Measurements from ENCODE around the gene HIPK2.

HIPK2 gene

GRCh38 chr7:139698844-139699243 is 79.0 kb downstream of the HIPK2 start:
- Histone ChIP-seq H3K9ac (ENCODE audit: insufficient read length) (no peak overlapping the region), H3K9me3 (ENCODE audit: low read depth, low read length) (no peaks in the 10 kb centered on the region), H3K27ac (no peak overlapping the region), H3K36me3 (ENCODE audit: insufficient read depth, low read length) (no peaks in the 10 kb centered on the region), H3K4me3 (no peak overlapping the region)
- no peak for DNase-seq (ENCODE audit: low read depth, low spot score)
- no peak for TF ChIP-seq FOXP2 (optimal IDR thresholded peaks at IDR 0.05; ENCODE audit: control extremely low read depth, extremely low read length, insufficient read depth)
- TF ChIP-seq POLR2AphosphoS5 (IDR thresholded peaks at IDR 0.05; ENCODE audit: borderline replicate concordance, low read depth, low read length) = no peak
- TF ChIP-seq EZH2 (IDR thresholded peaks at IDR 0.05) = no peak

- Histone ChIP-seq H3K9me3 (ENCODE audit: low read depth, low read length) (no peaks in the 10 kb centered on the region), H3K36me3 (ENCODE audit: insufficient read depth, low read length) (no peaks in the 10 kb centered on the region), H3K9ac (ENCODE audit: insufficient read length) (no peak overlapping the region), H3K4me3 (no peak overlapping the region), H3K27ac (no peak overlapping the region)
- no peak for DNase-seq (ENCODE audit: low read depth, low spot score)
- no peak for TF ChIP-seq FOXP2 (optimal IDR thresholded peaks at IDR 0.05; ENCODE audit: control extremely low read depth, extremely low read length, insufficient read depth)
- TF ChIP-seq EZH2 (IDR thresholded peaks at IDR 0.05) = no peak
- no peak for TF ChIP-seq POLR2AphosphoS5 (IDR thresholded peaks at IDR 0.05; ENCODE audit: borderline replicate concordance, low read depth, low read length)
These were observed 79.5 kb downstream of the HIPK2 start for GRCh38 chr7:139698278-139698677.

DNA sequence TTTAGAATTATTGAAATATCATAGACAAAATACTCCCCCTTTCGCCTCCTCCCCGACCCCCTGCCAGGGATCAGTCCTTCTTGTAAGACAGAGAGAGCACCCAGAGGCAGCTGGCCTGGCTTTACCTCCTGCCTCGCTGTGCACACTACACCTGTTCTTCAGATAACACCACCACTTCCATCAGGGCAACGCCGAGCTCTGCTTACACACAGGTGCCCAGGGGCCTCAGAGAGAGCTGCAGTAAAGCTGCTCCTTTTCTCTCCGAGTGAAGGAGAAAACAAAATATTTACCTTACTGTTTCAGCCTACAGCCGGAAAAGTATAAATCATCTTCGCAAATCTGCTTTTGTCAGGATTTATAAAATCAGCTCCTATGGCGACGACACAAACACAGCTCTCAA is 80.7 kb downstream of the HIPK2 start:
- H3K9me3 ChIP-seq (ENCODE audit: low read depth, low read length) = no peaks in the 10 kb centered on the region
- H3K27ac ChIP-seq = no peak overlapping the region
- H3K36me3 ChIP-seq (ENCODE audit: insufficient read depth, low read length) = no peaks in the 10 kb centered on the region
- no peak overlapping the region for H3K9ac ChIP-seq (ENCODE audit: insufficient read length)
- TF ChIP-seq POLR2AphosphoS5 (IDR thresholded peaks at IDR 0.05; ENCODE audit: borderline replicate concordance, low read depth, low read length) (no peak), FOXP2 (optimal IDR thresholded peaks at IDR 0.05; ENCODE audit: control extremely low read depth, extremely low read length, insufficient read depth) (no peak), EZH2 (IDR thresholded peaks at IDR 0.05) (no peak)
- DNase-seq (ENCODE audit: low read depth, low spot score) = no peak
- no peak overlapping the region for H3K4me3 ChIP-seq

DNA sequence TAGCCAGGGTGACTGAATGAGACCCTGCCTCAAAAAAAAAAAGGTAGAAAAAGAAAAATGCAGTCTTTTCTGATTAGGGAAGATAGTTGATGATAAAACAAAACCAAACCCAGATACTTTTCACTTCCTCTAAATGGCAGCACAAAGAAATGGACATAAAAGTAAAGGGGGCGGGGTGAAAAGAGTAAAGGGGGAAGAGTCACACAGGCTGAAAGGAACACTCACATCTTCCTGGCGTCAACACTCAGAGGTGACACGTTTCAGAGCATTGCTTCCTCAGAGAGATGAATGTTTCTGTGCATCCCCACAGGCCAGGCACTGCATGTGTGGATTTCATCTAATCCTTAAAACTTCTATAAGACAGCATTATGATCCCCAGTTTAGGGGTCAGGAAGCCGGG is 81.2 kb downstream of the HIPK2 start:
- no peak overlapping the region for H3K27ac ChIP-seq
- DNase-seq (ENCODE audit: low read depth, low spot score) = no peak
- no peaks in the 10 kb centered on the region for H3K9me3 ChIP-seq (ENCODE audit: low read depth, low read length)
- H3K9ac ChIP-seq (ENCODE audit: insufficient read length) = no peak overlapping the region
- no peak overlapping the region for H3K4me3 ChIP-seq
- TF ChIP-seq POLR2AphosphoS5 (IDR thresholded peaks at IDR 0.05; ENCODE audit: borderline replicate concordance, low read depth, low read length) (no peak), FOXP2 (optimal IDR thresholded peaks at IDR 0.05; ENCODE audit: control extremely low read depth, extremely low read length, insufficient read depth) (no peak), EZH2 (IDR thresholded peaks at IDR 0.05) (no peak)
- H3K36me3 ChIP-seq (ENCODE audit: insufficient read depth, low read length) = no peaks in the 10 kb centered on the region

GRCh38 chr7:139695588-139695987 is 82.2 kb downstream of the HIPK2 start:
- no peaks in the 10 kb centered on the region for H3K9me3 ChIP-seq (ENCODE audit: low read depth, low read length)
- no peak for DNase-seq (ENCODE audit: low read depth, low spot score)
- H3K27ac ChIP-seq = no peak overlapping the region
- no peak for TF ChIP-seq FOXP2 (optimal IDR thresholded peaks at IDR 0.05; ENCODE audit: control extremely low read depth, extremely low read length, insufficient read depth)
- TF ChIP-seq POLR2AphosphoS5 (IDR thresholded peaks at IDR 0.05; ENCODE audit: borderline replicate concordance, low read depth, low read length) = no peak
- TF ChIP-seq EZH2 (IDR thresholded peaks at IDR 0.05) = no peak
- H3K9ac ChIP-seq (ENCODE audit: insufficient read length) = no peak overlapping the region
- no peaks in the 10 kb centered on the region for H3K36me3 ChIP-seq (ENCODE audit: insufficient read depth, low read length)
- no peak overlapping the region for H3K4me3 ChIP-seq

GRCh38 chr7:139695051-139695450 is 82.7 kb downstream of the HIPK2 start:
- TF ChIP-seq EZH2 (IDR thresholded peaks at IDR 0.05) (no peak), FOXP2 (optimal IDR thresholded peaks at IDR 0.05; ENCODE audit: control extremely low read depth, extremely low read length, insufficient read depth) (no peak), POLR2AphosphoS5 (IDR thresholded peaks at IDR 0.05; ENCODE audit: borderline replicate concordance, low read depth, low read length) (no peak)
- Histone ChIP-seq H3K36me3 (ENCODE audit: insufficient read depth, low read length) (no peaks in the 10 kb centered on the region), H3K27ac (no peak overlapping the region), H3K9ac (ENCODE audit: insufficient read length) (no peak overlapping the region), H3K9me3 (ENCODE audit: low read depth, low read length) (no peaks in the 10 kb centered on the region), H3K4me3 (no peak overlapping the region)
- DNase-seq (ENCODE audit: low read depth, low spot score) = no peak

DNA sequence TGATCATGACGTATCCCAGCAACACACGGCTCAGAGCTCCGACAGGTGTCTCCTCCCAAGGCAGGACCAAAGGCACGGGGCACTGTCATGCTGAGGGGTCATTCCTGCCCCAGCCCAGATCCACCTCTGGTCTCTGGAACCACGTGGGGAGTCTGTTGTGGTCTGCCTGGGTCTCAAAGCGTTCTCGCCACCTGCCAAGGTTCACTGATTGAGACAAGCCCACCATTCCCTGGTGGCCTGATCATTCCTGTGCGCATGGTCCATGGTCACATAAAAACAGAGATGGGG is 83.5 kb downstream of the HIPK2 start:
- Histone ChIP-seq H3K36me3 (ENCODE audit: insufficient read depth, low read length) (no peaks in the 10 kb centered on the region), H3K9ac (ENCODE audit: insufficient read length) (no peak overlapping the region), H3K9me3 (ENCODE audit: low read depth, low read length) (no peaks in the 10 kb centered on the region), H3K4me3 (no peak overlapping the region), H3K27ac (no peak overlapping the region)
- no peak for DNase-seq (ENCODE audit: low read depth, low spot score)
- TF ChIP-seq FOXP2 (optimal IDR thresholded peaks at IDR 0.05; ENCODE audit: control extremely low read depth, extremely low read length, insufficient read depth) = no peak
- TF ChIP-seq POLR2AphosphoS5 (IDR thresholded peaks at IDR 0.05; ENCODE audit: borderline replicate concordance, low read depth, low read length) = no peak

GRCh38 chr7:139693651-139694388 is 84.0 kb downstream of the HIPK2 start:
- H3K9ac ChIP-seq (ENCODE audit: insufficient read length) = no peak overlapping the region
- H3K36me3 ChIP-seq (ENCODE audit: insufficient read depth, low read length) = no peaks in the 10 kb centered on the region
- TF ChIP-seq FOXP2 (optimal IDR thresholded peaks at IDR 0.05; ENCODE audit: control extremely low read depth, extremely low read length, insufficient read depth) = no peak
- no peak for TF ChIP-seq EZH2 (IDR thresholded peaks at IDR 0.05)
- no peak for TF ChIP-seq POLR2AphosphoS5 (IDR thresholded peaks at IDR 0.05; ENCODE audit: borderline replicate concordance, low read depth, low read length)
- H3K9me3 ChIP-seq (ENCODE audit: low read depth, low read length) = no peaks in the 10 kb centered on the region
- no peak overlapping the region for H3K27ac ChIP-seq
- no peak overlapping the region for H3K4me3 ChIP-seq
- no peak for DNase-seq (ENCODE audit: low read depth, low spot score)

DNA sequence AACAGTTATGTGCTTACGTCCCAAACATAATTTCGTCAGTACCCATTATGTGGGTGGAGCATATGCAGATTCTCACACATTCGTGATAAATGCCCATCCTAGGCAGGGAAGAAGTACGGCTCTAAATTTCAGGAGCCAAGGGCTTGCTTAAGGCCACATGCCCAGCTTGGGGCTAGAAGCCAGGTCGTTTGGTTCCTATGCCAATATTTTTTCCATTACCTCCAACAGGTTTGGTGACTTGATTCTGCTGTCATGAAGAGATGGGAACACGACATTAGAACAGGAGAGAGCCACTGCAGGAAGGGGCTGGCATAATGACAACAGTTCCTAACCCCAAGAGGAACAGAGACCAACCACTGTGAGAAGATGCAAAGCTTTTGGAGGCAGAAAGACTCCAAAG is 85.1 kb downstream of the HIPK2 start:
- H3K9ac ChIP-seq (ENCODE audit: insufficient read length) = no peak overlapping the region
- H3K36me3 ChIP-seq (ENCODE audit: insufficient read depth, low read length) = no peaks in the 10 kb centered on the region

More for the DNA sequence above, 85.1 kb downstream of the HIPK2 start:
- H3K9me3 ChIP-seq (ENCODE audit: low read depth, low read length) = no peaks in the 10 kb centered on the region
- H3K27ac ChIP-seq = no peak overlapping the region
- no peak overlapping the region for H3K4me3 ChIP-seq
- DNase-seq (ENCODE audit: low read depth, low spot score) = no peak
- TF ChIP-seq FOXP2 (optimal IDR thresholded peaks at IDR 0.05; ENCODE audit: control extremely low read depth, extremely low read length, insufficient read depth) (no peak), POLR2AphosphoS5 (IDR thresholded peaks at IDR 0.05; ENCODE audit: borderline replicate concordance, low read depth, low read length) (no peak), EZH2 (IDR thresholded peaks at IDR 0.05) (no peak)
